MM.1S (cell line): ENCODE measurements around the gene ANXA6.

ENCODE experiments used
- EZH2phosphoT487 ChIP-seq: fragments of 300-600 bp; sonication (generic); IDR thresholded peaks from 2 replicates; pipeline ENCODE4 v1.6.1; 2018; ENCODE audit warnings: antibody characterized with exemption, low read length
- TF ChIP-seq, protein P1 (sequence below): fragments of 300-600 bp; sonication (generic); IDR thresholded peaks from 2 replicates; pipeline ENCODE4 v1.5.1; 2016; ENCODE audit warnings: antibody characterized with exemption, low read length, mixed read lengths

DNA sequence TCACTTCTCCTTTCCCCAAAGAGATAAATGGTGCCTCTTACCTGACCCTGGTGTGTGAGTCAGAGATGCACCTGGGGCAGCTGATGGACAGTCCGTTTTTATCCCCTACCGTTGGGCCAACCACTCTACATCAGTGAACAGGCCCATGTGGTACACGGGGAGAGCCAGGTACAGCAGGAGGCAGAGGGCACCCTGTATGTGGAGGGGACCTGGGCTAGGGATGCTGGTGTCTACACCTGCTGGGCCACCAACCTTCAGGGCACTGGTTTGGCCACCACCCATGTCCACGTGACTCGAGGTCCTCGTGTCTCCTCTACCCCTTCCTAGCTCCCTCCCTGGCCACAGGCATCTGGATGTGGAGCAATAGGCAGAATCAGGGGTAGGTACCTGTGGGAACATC is 22.7 kb upstream of the ANXA6 start:
- TF ChIP-seq, protein P1, sequence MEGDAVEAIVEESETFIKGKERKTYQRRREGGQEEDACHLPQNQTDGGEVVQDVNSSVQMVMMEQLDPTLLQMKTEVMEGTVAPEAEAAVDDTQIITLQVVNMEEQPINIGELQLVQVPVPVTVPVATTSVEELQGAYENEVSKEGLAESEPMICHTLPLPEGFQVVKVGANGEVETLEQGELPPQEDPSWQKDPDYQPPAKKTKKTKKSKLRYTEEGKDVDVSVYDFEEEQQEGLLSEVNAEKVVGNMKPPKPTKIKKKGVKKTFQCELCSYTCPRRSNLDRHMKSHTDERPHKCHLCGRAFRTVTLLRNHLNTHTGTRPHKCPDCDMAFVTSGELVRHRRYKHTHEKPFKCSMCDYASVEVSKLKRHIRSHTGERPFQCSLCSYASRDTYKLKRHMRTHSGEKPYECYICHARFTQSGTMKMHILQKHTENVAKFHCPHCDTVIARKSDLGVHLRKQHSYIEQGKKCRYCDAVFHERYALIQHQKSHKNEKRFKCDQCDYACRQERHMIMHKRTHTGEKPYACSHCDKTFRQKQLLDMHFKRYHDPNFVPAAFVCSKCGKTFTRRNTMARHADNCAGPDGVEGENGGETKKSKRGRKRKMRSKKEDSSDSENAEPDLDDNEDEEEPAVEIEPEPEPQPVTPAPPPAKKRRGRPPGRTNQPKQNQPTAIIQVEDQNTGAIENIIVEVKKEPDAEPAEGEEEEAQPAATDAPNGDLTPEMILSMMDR: no peak
- no peak for TF ChIP-seq EZH2phosphoT487
